B cell (primary cell): Measurements from ENCODE around the gene MGMT. TPM values are rescaled to one million over a fixed set of nuclear protein-coding genes. Genes with fewer than 3 reads are reported as not detected.

Experiments used
- ATAC-seq: fragments of 200-7000 bp; cut with Tn5 transposase; one replicate; pipeline ENCODE4 v1.10.0; 2021; ENCODE audit warnings: low read depth, mild to moderate bottlenecking, moderate number of reproducible peaks, moderate library complexity
- CTCF ChIA-PET: fragments of 350-600 bp; sonication (Branson Sonifier 250); formaldehyde crosslinking; loops from one replicate; lab custom pipeline; 2021; ENCODE audit warnings: antibody characterized with exemption, inconsistent platforms; lab: Charles Lee
- POLR2A ChIA-PET: fragments of 350-600 bp; sonication (Branson Sonifier 250); formaldehyde crosslinking; loops from one replicate; lab custom pipeline; 2021; ENCODE audit warnings: antibody characterized with exemption; lab: Charles Lee
- DNase-seq: peaks from one replicate; pipeline ENCODE4 v3.0.0; 2013
- H2AFZ ChIP-seq: 2 replicates; pipeline ENCODE4 v1.6.1; 2012; ENCODE audit warnings: mild to moderate bottlenecking, low read depth, low read length; ENCODE audit not compliant: insufficient read depth, poor library complexity, severe bottlenecking
- H3K27ac ChIP-seq, 2 donors: 1 replicate in 1 of 2; 2 replicates in 1 of 2; pipeline ENCODE4 v1.5.1; 2012 to 2013; ENCODE audit warnings: low read length in 2 of 2, mild to moderate bottlenecking in 2 of 2, moderate library complexity in 1 of 2
- H3K27me3 ChIP-seq, 4 experiments: fragments of 200-600 bp in 1 of 4; sonication (generic) in 1 of 4; replicated peaks in 1 of 4; 1 replicate in 2 of 4; 2 replicates in 2 of 4; pipeline versions ENCODE4 v1.6.1 to v1.7.0; 2013 to 2016; ENCODE audit warnings: low read length in 3 of 4, mild to moderate bottlenecking in 2 of 4, mixed read lengths in 1 of 4, moderate library complexity in 1 of 4; ENCODE audit not compliant: insufficient read depth in 4 of 4, control insufficient read depth in 3 of 4; ENCODE audit errors: control extremely low read depth in 1 of 4
- H3K36me3 ChIP-seq, 2 experiments: replicated peaks in 1 of 2; 1 replicate in 1 of 2; 2 replicates in 1 of 2; pipeline versions ENCODE4 v1.6.1 to v1.7.1; 2013; ENCODE audit warnings: low read length in 1 of 2; ENCODE audit not compliant: insufficient read depth in 2 of 2, control insufficient read depth in 1 of 2; ENCODE audit errors: control extremely low read depth in 1 of 2, extremely low read depth in 1 of 2
- H3K4me1 ChIP-seq, 2 donors: fragments of 200-600 bp in 1 of 2; sonication (generic) in 1 of 2; 1 replicate in 1 of 2; 2 replicates in 1 of 2; pipeline versions ENCODE4 v1.5.1 to v1.6.1; 2013 to 2017; ENCODE audit warnings: low read length in 2 of 2; ENCODE audit not compliant: control insufficient read depth in 2 of 2, insufficient read depth in 2 of 2
- H3K4me2 ChIP-seq: replicated peaks from 2 replicates; pipeline ENCODE3; 2012; ENCODE audit warnings: mild to moderate bottlenecking, low read depth, low read length; ENCODE audit not compliant: poor library complexity, severe bottlenecking
- H3K4me3 ChIP-seq, 5 experiments: fragments of 200-600 bp in 1 of 5; sonication (generic) in 1 of 5; 1 replicate in 3 of 5; 2 replicates in 2 of 5; pipeline versions ENCODE4 v1.5.1 to v1.7.0; 2011 to 2016; ENCODE audit warnings: low read length in 4 of 5, mild to moderate bottlenecking in 4 of 5, low read depth in 2 of 5, control low read depth in 1 of 5, moderate library complexity in 1 of 5; ENCODE audit not compliant: insufficient read depth in 1 of 5; ENCODE audit errors: control extremely low read depth in 1 of 5, extremely low read depth in 1 of 5
- H3K79me2 ChIP-seq: fragments of 200-600 bp; sonication (generic); one replicate; pipeline ENCODE4 v1.6.0; 2016; ENCODE audit warnings: low read length; ENCODE audit not compliant: control insufficient read depth, insufficient read depth
- H3K9ac ChIP-seq: fragments of 200-600 bp; sonication (generic); 2 replicates; pipeline ENCODE4 v1.6.1; 2017; ENCODE audit warnings: mild to moderate bottlenecking, low read length, moderate library complexity
- H3K9me3 ChIP-seq, 3 donors: one replicate each; pipeline versions ENCODE4 v1.6.1 to v1.7.1; 2013; ENCODE audit warnings: low read length in 2 of 3; ENCODE audit not compliant: control insufficient read depth in 2 of 3, insufficient read depth in 1 of 3; ENCODE audit errors: control extremely low read depth in 1 of 3
- H4K20me1 ChIP-seq: 2 replicates; pipeline ENCODE4 v1.6.0; 2012; ENCODE audit warnings: mild to moderate bottlenecking, low read length; ENCODE audit not compliant: insufficient read depth, control insufficient read depth, poor library complexity, severe bottlenecking
- H3K27ac Mint-ChIP-seq: one replicate; pipeline ENCODE4 v1.8.0; 2021; ENCODE audit warnings: mixed read lengths
- H3K27me3 Mint-ChIP-seq: one replicate; pipeline ENCODE4 v1.8.0; 2021; ENCODE audit warnings: mixed read lengths
- H3K4me1 Mint-ChIP-seq: one replicate; pipeline ENCODE4 v1.8.0; 2021; ENCODE audit warnings: mixed read lengths
- H3K4me3 Mint-ChIP-seq: one replicate; pipeline ENCODE4 v1.8.0; 2021; ENCODE audit warnings: mixed read lengths
- H3K9me3 Mint-ChIP-seq: one replicate; pipeline ENCODE4 v1.8.0; 2022; ENCODE audit warnings: mixed read lengths; ENCODE audit not compliant: insufficient read depth
- EZH2 ChIP-seq: IDR thresholded peaks from 2 replicates; pipeline ENCODE4 v1.6.1; 2012; ENCODE audit warnings: borderline replicate concordance, low read depth, mild to moderate bottlenecking, moderate library complexity, low read length; ENCODE audit not compliant: insufficient read depth, poor library complexity, severe bottlenecking
- WGBS: methylation state at CpG from one replicate; pipeline ENCODE4 v1.1.5; 2013; ENCODE audit warnings: missing lambda C conversion rate; ENCODE audit not compliant: insufficient coverage; 5-methylcytosine and 5-hydroxymethylcytosine counted together
- intact Hi-C: fragments of 100-400 bp; cut with micrococcal nuclease; formaldehyde crosslinking; loops from one replicate; pipeline ENCODE4 v1.10.0; 2022
- polyA plus RNA-seq: library from polyadenylated mRNA; depleted of rRNA; stranded (reverse); fragments of >200 nt; gene quantifications from 2 replicates; pipeline ENCODE4 v1.2.3, GENCODE V29; 2012
- total RNA-seq, 2 donors: library from RNA; stranded (reverse); fragments of 120-200 nt in 1 of 2; gene quantifications; 1 replicate in 1 of 2; 2 replicates in 1 of 2; pipeline versions ENCODE4 v1.2.3 to v1.2.4, GENCODE V29; 2013 to 2022
- TF ChIP-seq, protein P1 (sequence below): fragments of 200-600 bp; IDR thresholded peaks from one replicate; pipeline ENCODE4 v1.8.0; 2022; ENCODE audit warnings: antibody characterized with exemption, mild to moderate bottlenecking

MGMT gene
- total and polyA plus RNA-seq, 2 donors (not counting 1 experiment from before 2014, with no cell fraction given) = 16.6 to 87.7 TPM

DNA sequence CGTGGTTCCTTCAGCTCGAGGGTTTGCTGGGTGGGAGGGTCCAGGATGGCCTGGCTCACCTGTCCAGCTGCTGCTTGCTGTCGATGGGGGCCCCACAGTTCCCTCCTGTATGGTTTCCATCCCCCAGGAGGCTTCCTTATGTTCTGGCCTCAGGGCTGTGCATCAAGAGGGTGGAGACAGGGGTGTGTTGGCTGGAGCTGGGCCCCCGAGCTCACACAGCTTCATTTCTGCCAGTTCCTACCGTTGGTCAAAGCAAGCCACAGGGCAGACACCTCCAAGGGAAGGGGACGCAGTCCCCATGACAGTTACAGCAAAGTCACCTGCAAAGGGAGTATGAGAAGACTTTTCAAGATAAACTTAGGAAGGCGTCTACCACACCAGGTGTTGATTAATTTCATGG, 340.2 kb downstream of the MGMT start:
- no peaks in the 10 kb centered on the region for H3K36me3 ChIP-seq
- H3K79me2 ChIP-seq = no peaks in the 10 kb centered on the region
- TF ChIP-seq, protein P1, sequence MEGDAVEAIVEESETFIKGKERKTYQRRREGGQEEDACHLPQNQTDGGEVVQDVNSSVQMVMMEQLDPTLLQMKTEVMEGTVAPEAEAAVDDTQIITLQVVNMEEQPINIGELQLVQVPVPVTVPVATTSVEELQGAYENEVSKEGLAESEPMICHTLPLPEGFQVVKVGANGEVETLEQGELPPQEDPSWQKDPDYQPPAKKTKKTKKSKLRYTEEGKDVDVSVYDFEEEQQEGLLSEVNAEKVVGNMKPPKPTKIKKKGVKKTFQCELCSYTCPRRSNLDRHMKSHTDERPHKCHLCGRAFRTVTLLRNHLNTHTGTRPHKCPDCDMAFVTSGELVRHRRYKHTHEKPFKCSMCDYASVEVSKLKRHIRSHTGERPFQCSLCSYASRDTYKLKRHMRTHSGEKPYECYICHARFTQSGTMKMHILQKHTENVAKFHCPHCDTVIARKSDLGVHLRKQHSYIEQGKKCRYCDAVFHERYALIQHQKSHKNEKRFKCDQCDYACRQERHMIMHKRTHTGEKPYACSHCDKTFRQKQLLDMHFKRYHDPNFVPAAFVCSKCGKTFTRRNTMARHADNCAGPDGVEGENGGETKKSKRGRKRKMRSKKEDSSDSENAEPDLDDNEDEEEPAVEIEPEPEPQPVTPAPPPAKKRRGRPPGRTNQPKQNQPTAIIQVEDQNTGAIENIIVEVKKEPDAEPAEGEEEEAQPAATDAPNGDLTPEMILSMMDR = no peak
- TF ChIP-seq EZH2 = no peak
- Mint-ChIP-seq H3K27me3 (no peaks in the 10 kb centered on the region), H3K9me3 (peaks cover 22% of the 10 kb centered on the region), H3K4me3 (no peak overlapping the region), H3K4me1 (no peaks in the 10 kb centered on the region), H3K27ac (no peak overlapping the region)
- no peak for ATAC-seq
- no peak overlapping the region for H2AFZ ChIP-seq
- ChIA-PET POLR2A (no interaction called here), CTCF (no interaction called here)
- no peak overlapping the region for H3K9ac ChIP-seq
- DNase-seq = no peak
- H3K27ac ChIP-seq = no peak overlapping the region
- no peaks in the 10 kb centered on the region for H4K20me1 ChIP-seq
- no peaks in the 10 kb centered on the region for H3K4me1 ChIP-seq
- H3K4me3 ChIP-seq = no peak overlapping the region
- intact Hi-C loops = no loop called here
- no peaks in the 10 kb centered on the region for H3K27me3 ChIP-seq
- H3K9me3 ChIP-seq = peaks cover 1 to 42% (median 15%) of the 10 kb centered on the region in 3 donors
- H3K4me2 ChIP-seq = no peak overlapping the region
- 76% methylated on average over 6 of the region's 7 CpGs for WGBS

DNA sequence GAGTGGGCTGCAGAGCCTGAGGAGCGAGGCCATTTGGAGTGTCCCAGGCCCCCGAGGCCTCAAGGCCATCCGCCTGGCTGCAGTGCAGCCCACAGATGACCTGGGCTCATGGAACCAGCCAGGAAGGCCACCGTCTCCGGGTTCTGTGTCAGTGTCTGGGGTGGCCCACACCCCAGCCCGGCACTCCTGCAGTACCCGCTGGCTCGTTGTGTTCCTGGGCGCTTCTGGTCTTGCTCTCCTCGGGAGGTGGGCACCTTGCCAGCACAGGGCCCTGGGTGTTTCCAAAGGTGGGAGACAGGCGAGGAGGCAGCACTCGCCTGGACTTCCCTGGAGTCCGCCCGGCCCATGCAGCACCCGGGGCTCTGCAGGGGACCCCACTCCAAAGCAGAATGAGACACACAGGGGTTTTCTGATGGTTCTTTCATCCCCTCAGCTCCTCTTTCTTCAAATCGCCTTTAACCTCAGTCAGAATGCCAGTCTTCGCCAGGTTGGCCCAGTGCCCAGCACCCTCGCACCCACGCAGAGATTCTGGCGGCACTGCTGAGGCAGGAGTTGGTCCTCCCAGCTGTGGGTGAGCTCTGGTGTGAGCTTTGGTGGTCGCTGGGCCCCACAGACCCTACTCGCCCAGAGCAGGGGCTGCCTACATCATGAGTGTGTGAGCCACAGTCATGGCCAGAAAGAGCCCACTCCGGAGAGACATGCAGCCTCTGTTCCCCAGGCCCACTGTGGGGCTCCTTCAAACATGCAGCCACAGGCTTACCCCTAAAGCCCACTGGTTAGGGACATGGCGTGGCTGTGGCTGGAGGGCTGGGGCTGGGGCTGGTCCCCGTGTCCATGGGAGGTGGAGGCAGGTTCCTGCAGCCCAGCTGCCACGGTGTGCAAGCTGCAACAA, 341.3 kb downstream of the MGMT start:
- Histone ChIP-seq H3K9ac (no peak overlapping the region), H3K4me1 (no peaks in the 10 kb centered on the region), H3K4me3 (no peak overlapping the region), H2AFZ (no peak overlapping the region), H3K36me3 (no peaks in the 10 kb centered on the region), H4K20me1 (no peaks in the 10 kb centered on the region), H3K4me2 (no peak overlapping the region), H3K27ac (no peak overlapping the region), H3K9me3 (peaks cover 1 to 32% (median 15%) of the 10 kb centered on the region in 3 donors), H3K79me2 (no peaks in the 10 kb centered on the region), H3K27me3 (no peaks in the 10 kb centered on the region)
- peaks cover 3% of the 10 kb centered on the region for H3K27me3 Mint-ChIP-seq
- no peaks in the 10 kb centered on the region for H3K4me1 Mint-ChIP-seq
- DNase-seq (no peak), ATAC-seq (no peak)
- POLR2A ChIA-PET = no interaction called here
- WGBS = 92% methylated on average over 26 of the region's 26 CpGs
- peaks cover 17% of the 10 kb centered on the region for H3K9me3 Mint-ChIP-seq
- no peak for TF ChIP-seq EZH2
- TF ChIP-seq, protein P1 = no peak
- intact Hi-C loops = no loop called here
- CTCF ChIA-PET = no interaction called here
- no peak overlapping the region for H3K4me3 Mint-ChIP-seq
- H3K27ac Mint-ChIP-seq = no peak overlapping the region
